HepG2 (cell line): ENCODE results near the gene TEX19. TPM values are rescaled to one million over a fixed set of nuclear protein-coding genes. Genes with fewer than 3 reads are reported as not detected.

Experiments
- AHR ChIP-seq: IDR thresholded peaks from 2 replicates; pipeline ENCODE4 v1.6.1; 2018; ENCODE audit warnings: missing genetic modification reagents, missing compliant biosample characterization
- FOXA3 ChIP-seq: IDR thresholded peaks from 2 replicates; pipeline ENCODE4 v1.6.1; 2016; ENCODE audit warnings: missing genetic modification reagents, missing compliant biosample characterization
- GTF3A ChIP-seq: sonication (generic); formaldehyde crosslinking; conservative IDR thresholded peaks from 2 replicates; pipeline ENCODE4 v1.4.0; 2020; ENCODE audit warnings: mild to moderate bottlenecking, missing genetic modification reagents
- KDM5A ChIP-seq: fragments of 200-600 bp; sonication (generic); IDR thresholded peaks from 2 replicates; pipeline ENCODE4 v1.7.0; 2018; ENCODE audit warnings: antibody characterized with exemption, mild to moderate bottlenecking, low read length, borderline replicate concordance
- MBD4 ChIP-seq: IDR thresholded peaks from 2 replicates; pipeline ENCODE4 v1.6.1; 2012; ENCODE audit warnings: low read length, inconsistent platforms, borderline replicate concordance
- NBN ChIP-seq: fragments of 450-650 bp; conservative IDR thresholded peaks from 2 replicates; pipeline ENCODE4 v1.6.1; 2017
- NCOA2 ChIP-seq: sonication (generic); formaldehyde crosslinking; IDR thresholded peaks from 2 replicates; pipeline ENCODE4 v1.8.0; 2022; ENCODE audit warnings: inconsistent platforms
- NKX3-1 ChIP-seq: sonication (generic); formaldehyde crosslinking; IDR thresholded peaks from 2 replicates; pipeline ENCODE4 v1.5.0; 2020; ENCODE audit warnings: missing genetic modification reagents
- PAWR ChIP-seq: sonication (generic); formaldehyde crosslinking; IDR thresholded peaks from 2 replicates; pipeline ENCODE4 v1.4.0; 2020; ENCODE audit warnings: missing genetic modification reagents, mild to moderate bottlenecking, borderline replicate concordance
- PCBP1 ChIP-seq: fragments of 200-400 bp; formaldehyde crosslinking; IDR thresholded peaks from 2 replicates; pipeline ENCODE4 v1.6.1; 2017; ENCODE audit warnings: mild to moderate bottlenecking, low read depth, low read length, borderline replicate concordance
- RBM39 ChIP-seq: fragments of 200-400 bp; formaldehyde crosslinking; IDR thresholded peaks from one replicate; pipeline ENCODE4 v1.6.1; 2018; ENCODE audit warnings: antibody characterized with exemption, mild to moderate bottlenecking, low read depth, low read length; ENCODE audit not compliant: poor library complexity, severe bottlenecking
- SAP130 ChIP-seq: IDR thresholded peaks from 2 replicates; pipeline ENCODE4 v1.6.1; 2016; ENCODE audit warnings: low read depth
- SIX1 ChIP-seq: sonication (generic); formaldehyde crosslinking; IDR thresholded peaks from 2 replicates; pipeline ENCODE4 v1.4.0; 2020; ENCODE audit warnings: missing genetic modification reagents, borderline replicate concordance
- SRY ChIP-seq: sonication (generic); formaldehyde crosslinking; IDR thresholded peaks from 2 replicates; pipeline ENCODE4 v1.8.0; 2022; ENCODE audit warnings: mild to moderate bottlenecking, missing genetic modification reagents
- TEAD2 ChIP-seq: sonication (generic); formaldehyde crosslinking; IDR thresholded peaks from 2 replicates; pipeline ENCODE4 v1.9.0; 2021; ENCODE audit warnings: missing genetic modification reagents
- WIZ ChIP-seq: sonication (generic); formaldehyde crosslinking; IDR thresholded peaks from 2 replicates; pipeline ENCODE4 v1.5.1; 2020; ENCODE audit warnings: mild to moderate bottlenecking, missing genetic modification reagents
- ZBTB1 ChIP-seq: sonication (generic); formaldehyde crosslinking; IDR thresholded peaks from 2 replicates; pipeline ENCODE4 v1.4.0; 2020; ENCODE audit warnings: missing genetic modification reagents, borderline replicate concordance
- ZIK1 ChIP-seq: sonication (generic); formaldehyde crosslinking; IDR thresholded peaks from 2 replicates; pipeline ENCODE4 v1.5.0; 2020; ENCODE audit warnings: mild to moderate bottlenecking, low read depth, missing genetic modification reagents, borderline replicate concordance
- ZNF205 ChIP-seq: IDR thresholded peaks from 2 replicates; pipeline ENCODE4 v1.6.1; 2018; ENCODE audit warnings: missing biosample characterization, missing genetic modification reagents
- ZNF329 ChIP-seq: sonication (generic); formaldehyde crosslinking; IDR thresholded peaks from 2 replicates; pipeline ENCODE4 v1.9.0; 2021; ENCODE audit warnings: low read depth, mild to moderate bottlenecking, missing genetic modification reagents
- ZNF44 ChIP-seq: sonication (generic); formaldehyde crosslinking; IDR thresholded peaks from 2 replicates; pipeline ENCODE4 v1.5.1; 2020; ENCODE audit warnings: mild to moderate bottlenecking, missing genetic modification reagents
- polyA plus RNA-seq, 8 experiments: library from polyadenylated mRNA; depleted of rRNA in 3 of 8; stranded (reverse) in 7 of 8; unstranded in 1 of 8; fragments of >200 nt; fragmentation: Illumina TruSeq in 4 of 8; extraction: Trizol in 4 of 8; gene quantifications; 2 replicates each; pipeline versions ENCODE4 v1.2.1 to v1.2.3, GENCODE V29; 2011 to 2016; ENCODE audit warnings: low read depth in 4 of 8, missing spikeins in 1 of 8, mixed read lengths in 1 of 8; ENCODE audit not compliant: insufficient read depth in 1 of 8
- total RNA-seq, 5 experiments: library from RNA; depleted of rRNA; stranded (reverse); fragments of >200 nt; fragmentation: Illumina TruSeq; extraction: Trizol; gene quantifications; 2 replicates each; pipeline ENCODE4 v1.2.3, GENCODE V29; 2016; ENCODE audit warnings: low read depth in 1 of 5
- TF ChIP-seq, protein P1 (sequence below): sonication (generic); formaldehyde crosslinking; IDR thresholded peaks from 2 replicates; pipeline ENCODE4 v1.5.0; 2020; ENCODE audit warnings: mild to moderate bottlenecking, missing genetic modification reagents, borderline replicate concordance
- TF ChIP-seq, protein P2 (sequence below): sonication (generic); formaldehyde crosslinking; conservative IDR thresholded peaks from 2 replicates; pipeline ENCODE4 v1.8.0; 2022; ENCODE audit warnings: low read depth, missing genetic modification reagents
- TF ChIP-seq, protein P3 (sequence below): sonication (generic); formaldehyde crosslinking; conservative IDR thresholded peaks from 2 replicates; pipeline ENCODE4 v1.4.0; 2020; ENCODE audit warnings: missing genetic modification reagents

TEX19 gene
- total and polyA plus RNA-seq, 2 of the 13 experiments (the other 11 are each of a cell fraction or from before 2014, with no cell fraction given) = 1.3 to 6.0 TPM

DNA sequence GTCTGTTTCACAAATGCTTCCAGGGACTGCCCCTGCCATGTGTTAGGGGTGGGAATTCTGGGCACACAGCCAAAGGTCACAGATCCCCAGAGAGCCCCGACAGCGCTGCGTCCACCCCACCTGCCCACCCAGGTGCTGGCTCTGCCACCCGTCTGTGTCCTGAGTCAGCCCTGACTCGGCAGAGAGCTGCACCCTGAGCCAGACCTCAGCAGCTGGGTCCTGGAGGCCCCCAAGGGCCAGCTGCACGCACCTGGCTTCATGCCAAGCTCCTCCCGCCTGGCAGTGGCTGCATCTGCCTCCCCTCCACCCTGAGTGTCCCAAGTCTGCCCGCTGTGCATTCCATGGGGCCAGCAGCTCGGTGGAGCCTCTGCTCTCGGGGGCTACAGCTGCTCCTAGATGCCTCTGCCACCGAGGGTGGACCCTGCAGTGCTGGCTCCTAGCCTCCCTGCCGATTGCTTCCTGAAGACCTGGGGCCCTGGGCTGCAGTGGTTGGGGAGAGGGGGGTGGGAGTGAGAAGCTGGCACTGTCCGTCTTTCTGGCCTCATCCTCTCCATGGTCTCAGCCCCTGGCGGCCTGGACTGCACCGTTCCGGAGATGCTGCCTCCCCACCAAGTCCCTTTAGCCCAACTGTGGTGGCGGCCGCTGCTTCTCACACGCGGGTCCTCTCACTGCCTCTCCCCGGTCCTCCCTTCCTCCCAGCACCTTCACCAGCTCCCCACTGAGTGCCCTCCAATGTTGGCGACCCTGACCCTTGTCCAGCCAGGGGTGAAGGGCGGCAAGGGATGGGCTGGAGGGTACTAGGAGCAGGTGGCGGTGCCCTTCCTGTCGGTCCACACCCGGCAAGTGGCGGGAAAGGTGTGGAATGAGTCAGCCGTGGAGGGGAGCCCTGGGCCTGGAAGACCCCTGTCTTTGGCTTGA is 28.5 kb upstream of the TEX19 start (continued):
- TF ChIP-seq, protein P1, sequence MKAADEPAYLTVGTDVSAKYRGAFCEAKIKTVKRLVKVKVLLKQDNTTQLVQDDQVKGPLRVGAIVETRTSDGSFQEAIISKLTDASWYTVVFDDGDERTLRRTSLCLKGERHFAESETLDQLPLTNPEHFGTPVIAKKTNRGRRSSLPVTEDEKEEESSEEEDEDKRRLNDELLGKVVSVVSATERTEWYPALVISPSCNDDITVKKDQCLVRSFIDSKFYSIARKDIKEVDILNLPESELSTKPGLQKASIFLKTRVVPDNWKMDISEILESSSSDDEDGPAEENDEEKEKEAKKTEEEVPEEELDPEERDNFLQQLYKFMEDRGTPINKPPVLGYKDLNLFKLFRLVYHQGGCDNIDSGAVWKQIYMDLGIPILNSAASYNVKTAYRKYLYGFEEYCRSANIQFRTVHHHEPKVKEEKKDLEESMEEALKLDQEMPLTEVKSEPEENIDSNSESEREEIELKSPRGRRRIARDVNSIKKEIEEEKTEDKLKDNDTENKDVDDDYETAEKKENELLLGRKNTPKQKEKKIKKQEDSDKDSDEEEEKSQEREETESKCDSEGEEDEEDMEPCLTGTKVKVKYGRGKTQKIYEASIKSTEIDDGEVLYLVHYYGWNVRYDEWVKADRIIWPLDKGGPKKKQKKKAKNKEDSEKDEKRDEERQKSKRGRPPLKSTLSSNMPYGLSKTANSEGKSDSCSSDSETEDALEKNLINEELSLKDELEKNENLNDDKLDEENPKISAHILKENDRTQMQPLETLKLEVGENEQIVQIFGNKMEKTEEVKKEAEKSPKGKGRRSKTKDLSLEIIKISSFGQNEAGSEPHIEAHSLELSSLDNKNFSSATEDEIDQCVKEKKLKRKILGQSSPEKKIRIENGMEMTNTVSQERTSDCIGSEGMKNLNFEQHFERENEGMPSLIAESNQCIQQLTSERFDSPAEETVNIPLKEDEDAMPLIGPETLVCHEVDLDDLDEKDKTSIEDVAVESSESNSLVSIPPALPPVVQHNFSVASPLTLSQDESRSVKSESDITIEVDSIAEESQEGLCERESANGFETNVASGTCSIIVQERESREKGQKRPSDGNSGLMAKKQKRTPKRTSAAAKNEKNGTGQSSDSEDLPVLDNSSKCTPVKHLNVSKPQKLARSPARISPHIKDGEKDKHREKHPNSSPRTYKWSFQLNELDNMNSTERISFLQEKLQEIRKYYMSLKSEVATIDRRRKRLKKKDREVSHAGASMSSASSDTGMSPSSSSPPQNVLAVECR (CRISPR knock-in tag) = peak; percentile 77; the same call in 1 of the 2 replicates
- TF ChIP-seq FOXA3 = peak; percentile 62
- no peak for TF ChIP-seq SIX1 (CRISPR knock-in tag)
- no peak; the same call in 1 of the 2 replicates for TF ChIP-seq AHR
- no peak for TF ChIP-seq KDM5A
- no peak; the same call in 1 of the 2 replicates for TF ChIP-seq ZNF44 (CRISPR knock-in tag)
- TF ChIP-seq, protein P2, sequence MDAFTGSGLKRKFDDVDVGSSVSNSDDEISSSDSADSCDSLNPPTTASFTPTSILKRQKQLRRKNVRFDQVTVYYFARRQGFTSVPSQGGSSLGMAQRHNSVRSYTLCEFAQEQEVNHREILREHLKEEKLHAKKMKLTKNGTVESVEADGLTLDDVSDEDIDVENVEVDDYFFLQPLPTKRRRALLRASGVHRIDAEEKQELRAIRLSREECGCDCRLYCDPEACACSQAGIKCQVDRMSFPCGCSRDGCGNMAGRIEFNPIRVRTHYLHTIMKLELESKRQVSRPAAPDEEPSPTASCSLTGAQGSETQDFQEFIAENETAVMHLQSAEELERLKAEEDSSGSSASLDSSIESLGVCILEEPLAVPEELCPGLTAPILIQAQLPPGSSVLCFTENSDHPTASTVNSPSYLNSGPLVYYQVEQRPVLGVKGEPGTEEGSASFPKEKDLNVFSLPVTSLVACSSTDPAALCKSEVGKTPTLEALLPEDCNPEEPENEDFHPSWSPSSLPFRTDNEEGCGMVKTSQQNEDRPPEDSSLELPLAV = no peak
- TF ChIP-seq TEAD2 (CRISPR knock-in tag) = no peak
- peak; percentile 81; the same call in 1 of the 2 replicates for TF ChIP-seq ZNF205 (CRISPR knock-in tag)
- TF ChIP-seq, protein P3, sequence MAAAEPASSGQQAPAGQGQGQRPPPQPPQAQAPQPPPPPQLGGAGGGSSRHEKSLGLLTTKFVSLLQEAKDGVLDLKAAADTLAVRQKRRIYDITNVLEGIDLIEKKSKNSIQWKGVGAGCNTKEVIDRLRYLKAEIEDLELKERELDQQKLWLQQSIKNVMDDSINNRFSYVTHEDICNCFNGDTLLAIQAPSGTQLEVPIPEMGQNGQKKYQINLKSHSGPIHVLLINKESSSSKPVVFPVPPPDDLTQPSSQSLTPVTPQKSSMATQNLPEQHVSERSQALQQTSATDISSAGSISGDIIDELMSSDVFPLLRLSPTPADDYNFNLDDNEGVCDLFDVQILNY (CRISPR knock-in tag) = no peak
- TF ChIP-seq ZBTB1 = no peak
- no peak for TF ChIP-seq SRY (CRISPR knock-in tag)
- no peak for TF ChIP-seq NKX3-1 (CRISPR knock-in tag)
- TF ChIP-seq MBD4 = no peak
- TF ChIP-seq SAP130 (CRISPR knock-in tag) = peak; percentile 93
- TF ChIP-seq WIZ = no peak
- TF ChIP-seq ZIK1 (CRISPR knock-in tag) = no peak
- TF ChIP-seq NBN = no peak
- TF ChIP-seq NCOA2 = peak; percentile 74
- TF ChIP-seq GTF3A (CRISPR knock-in tag) = peak; percentile 85; the same call in 1 of the 2 replicates
- TF ChIP-seq PAWR (CRISPR knock-in tag) = no peak
- TF ChIP-seq PCBP1 = 0 out of 2 replicates have a peak, but pooled peaks have one; percentile 35
- no peak for TF ChIP-seq ZNF329 (CRISPR knock-in tag)
- TF ChIP-seq RBM39 = peak; percentile 69
